T-helper 1 cell (primary cell): Measurements from ENCODE around the gene RPRD1A.
"Not testable (repeated sequence)": the region's sequence is repeated elsewhere in the genome, so short reads cannot be mapped to it uniquely, and the experiment has no call there.

Experiments
- DNase-seq, 5 donors: peaks; one replicate each; pipeline ENCODE4 v3.0.0-alpha.2; 2012 to 2020

Gene RPRD1A

GRCh38 chr18:36077764-36078163 is 10.4 kb upstream of the RPRD1A start:
- DNase-seq = not testable (repeated sequence)

- no peak for DNase-seq
Observed at GRCh38 chr18:36075862-36076587, 8.7 kb upstream of the RPRD1A start.

- no peak for DNase-seq
Observed at GRCh38 chr18:36074435-36074834, 7.1 kb upstream of the RPRD1A start.

- no peak for DNase-seq
Observed at GRCh38 chr18:36073676-36074075, 6.3 kb upstream of the RPRD1A start.

- not testable (repeated sequence) for DNase-seq
Observed at GRCh38 chr18:36072406-36072805, 5.0 kb upstream of the RPRD1A start.

- no peak for DNase-seq
Observed at GRCh38 chr18:36066686-36067054, 689 bp downstream of the RPRD1A start.

- DNase-seq = no peak
Observed at GRCh38 chr18:36066001-36066400, 1.4 kb downstream of the RPRD1A start.

- DNase-seq = not testable (repeated sequence)
Observed at GRCh38 chr18:36064809-36065079, 2.6 kb downstream of the RPRD1A start.

- DNase-seq = no peak
Observed at GRCh38 chr18:36064027-36064808, 3.1 kb downstream of the RPRD1A start.

GRCh38 chr18:36058674-36059073 is 8.7 kb downstream of the RPRD1A start:
- DNase-seq = no peak

- DNase-seq = no peak
Observed at GRCh38 chr18:36051760-36052159, 15.6 kb downstream of the RPRD1A start.

GRCh38 chr18:36050479-36050878 is 16.9 kb downstream of the RPRD1A start:
- no peak for DNase-seq

- no peak for DNase-seq
Observed at GRCh38 chr18:36047521-36047920, 19.8 kb downstream of the RPRD1A start.

GRCh38 chr18:36046898-36047297 is 20.5 kb downstream of the RPRD1A start:
- no peak for DNase-seq

GRCh38 chr18:36045241-36045991 is 21.9 kb downstream of the RPRD1A start:
- no peak for DNase-seq

GRCh38 chr18:36043153-36043552 is 24.2 kb downstream of the RPRD1A start:
- no peak for DNase-seq

GRCh38 chr18:36041146-36041545 is 26.2 kb downstream of the RPRD1A start:
- DNase-seq = no peak

GRCh38 chr18:36038102-36038663 is 29.2 kb downstream of the RPRD1A start:
- DNase-seq = no peak

- no peak for DNase-seq
Observed at GRCh38 chr18:36035253-36035652, 32.1 kb downstream of the RPRD1A start.

- DNase-seq = no peak
Observed at GRCh38 chr18:36034299-36034895, 33.0 kb downstream of the RPRD1A start.

GRCh38 chr18:36031903-36032302 is 35.5 kb downstream of the RPRD1A start:
- DNase-seq = no peak

- no peak for DNase-seq
Observed at GRCh38 chr18:36031407-36031806, 36.0 kb downstream of the RPRD1A start.

GRCh38 chr18:36028859-36029258 is 38.5 kb downstream of the RPRD1A start:
- DNase-seq = no peak
